K562 (cell line): ENCODE data around the gene FSTL4. TPM values are rescaled to one million over a fixed set of nuclear protein-coding genes. Genes with fewer than 3 reads are reported as not detected.

Experiments
- ATAC-seq: fragments of 200-7000 bp; cut with Tn5 transposase; 3 replicates; pipeline ENCODE4 v1.9.1; 2020; ENCODE audit warnings: moderate library complexity
- BruUV-seq: library from RNA; stranded (reverse); fragments of 400-500 nt; replicated peaks from 2 replicates; lab custom pipeline; 2021; lab: Mats Ljungman, UMichigan
- CTCF ChIA-PET: fragments of 300-600 bp; formaldehyde crosslinking; extraction: SDS; loops from one replicate; lab custom pipeline; 2021; ENCODE audit warnings: low intra/inter-chr PET ratio; lab: Yijun Ruan, JAX
- POLR2A ChIA-PET: fragments of 300-600, 350-650 bp; sonication (Branson Sonifier 250); formaldehyde crosslinking; extraction: SDS; loops from one replicate; lab custom pipeline; 2021; ENCODE audit warnings: antibody characterized with exemption, inconsistent platforms; lab: Yijun Ruan, JAX
- DNase-seq, 4 experiments: peaks; one replicate each; pipeline versions ENCODE4 v3.0.0 to v3.0.0-alpha.2; 2011 to 2018; ENCODE audit warnings: low spot score in 3 of 4, mixed read lengths in 3 of 4; ENCODE audit errors: extremely low read depth in 1 of 4
- FAIRE-seq: peaks from 2 replicates; lab custom pipeline; 2011; peaks lifted over from hg19 to GRCh38; lab: Jason Lieb, UNC
- H2AFZ ChIP-seq: 2 replicates; pipeline ENCODE4 v1.6.0; 2011; ENCODE audit warnings: low read depth, low read length, control low read depth, inconsistent platforms
- H3K27ac ChIP-seq: fragments of 200-600 bp; 3 replicates; pipeline ENCODE4 v1.8.0; 2011; ENCODE audit warnings: low read depth, mild to moderate bottlenecking, control low read depth, inconsistent platforms, low read length, moderate library complexity, mixed read lengths; ENCODE audit errors: extremely low read depth
- H3K27me3 ChIP-seq, 2 experiments: fragments of 300-600 bp in 1 of 2; 2 replicates in 1 of 2; 3 replicates in 1 of 2; pipeline versions ENCODE4 v1.6.0 to v1.8.0; 2011; ENCODE audit warnings: inconsistent platforms in 2 of 2, low read length in 2 of 2, mild to moderate bottlenecking in 1 of 2, mixed read lengths in 1 of 2, moderate library complexity in 1 of 2; ENCODE audit not compliant: control insufficient read depth in 2 of 2, insufficient read depth in 2 of 2
- H3K36me3 ChIP-seq: fragments of 300-600 bp; 3 replicates; pipeline ENCODE4 v1.8.0; 2011; ENCODE audit warnings: mild to moderate bottlenecking, low read length, inconsistent platforms; ENCODE audit not compliant: control insufficient read depth, insufficient read depth
- H3K4me1 ChIP-seq, 2 experiments: fragments of 200-600 bp in 1 of 2; replicated peaks in 1 of 2; 2 replicates in 1 of 2; 3 replicates in 1 of 2; pipeline versions ENCODE4 v1.5.1 to v1.8.0; 2011; ENCODE audit warnings: inconsistent platforms in 2 of 2, low read length in 2 of 2, mild to moderate bottlenecking in 1 of 2, mixed read lengths in 1 of 2, moderate library complexity in 1 of 2; ENCODE audit not compliant: control insufficient read depth in 2 of 2, insufficient read depth in 2 of 2
- H3K4me2 ChIP-seq: 2 replicates; pipeline ENCODE4 v1.6.1; 2011; ENCODE audit warnings: low read length, control low read depth, inconsistent platforms, mixed read lengths; ENCODE audit not compliant: insufficient read depth
- H3K4me3 ChIP-seq: fragments of 200-600 bp; sonication (generic), shearing (Covaris generic); 2 replicates; pipeline ENCODE4 v1.5.1; 2016; ENCODE audit warnings: control low read depth, inconsistent platforms
- H3K79me2 ChIP-seq: fragments of 200-600 bp; 3 replicates; pipeline ENCODE4 v1.8.0; 2011; ENCODE audit warnings: low read length, inconsistent platforms; ENCODE audit not compliant: control insufficient read depth, insufficient read depth
- H3K9ac ChIP-seq, 2 experiments: 2 replicates each; pipeline versions ENCODE4 v1.6.0 to v1.6.1; 2011; ENCODE audit warnings: low read depth in 2 of 2, low read length in 2 of 2, control low read depth in 1 of 2, inconsistent platforms in 1 of 2, mild to moderate bottlenecking in 1 of 2, mixed read lengths in 1 of 2; ENCODE audit not compliant: insufficient read depth in 1 of 2
- H3K9me1 ChIP-seq: one replicate; pipeline ENCODE4 v1.6.0; 2011; ENCODE audit warnings: inconsistent platforms, mild to moderate bottlenecking, low read length, moderate library complexity; ENCODE audit not compliant: control insufficient read depth, insufficient read depth
- H3K9me3 ChIP-seq: replicated peaks from 2 replicates; pipeline ENCODE4 v1.5.1; 2011; ENCODE audit warnings: low read depth, low read length, inconsistent platforms; ENCODE audit not compliant: control insufficient read depth, insufficient read depth
- H4K20me1 ChIP-seq: replicated peaks from 2 replicates; pipeline ENCODE4 v1.6.1; 2011; ENCODE audit warnings: low read length, inconsistent platforms, mixed read lengths; ENCODE audit not compliant: control insufficient read depth, insufficient read depth
- ATF7 ChIP-seq: fragments of 450-650 bp; IDR thresholded peaks from 2 replicates; pipeline ENCODE4 v1.7.1; 2014; ENCODE audit warnings: mild to moderate bottlenecking, moderate library complexity
- BRF1 ChIP-seq: IDR thresholded peaks from 3 replicates; pipeline ENCODE4 v1.6.1; 2011; ENCODE audit warnings: borderline replicate concordance, mild to moderate bottlenecking; ENCODE audit not compliant: insufficient read length; ENCODE audit errors: extremely low read depth
- CCAR2 ChIP-seq: fragments of 200-400 bp; formaldehyde crosslinking; IDR thresholded peaks from 2 replicates; pipeline ENCODE4 v1.6.1; 2017; ENCODE audit warnings: mild to moderate bottlenecking, low read depth, low read length
- FOSL1 ChIP-seq: fragments of 200-800 bp; sonication (Bioruptor generic); conservative IDR thresholded peaks from 2 replicates; pipeline ENCODE4 v1.6.1; 2016; ENCODE audit warnings: missing genetic modification characterization, missing compliant biosample characterization
- FOXO4 ChIP-seq: fragments of 450-650 bp; formaldehyde crosslinking; IDR thresholded peaks from 2 replicates; pipeline ENCODE4 v1.4.0; 2020; ENCODE audit warnings: mild to moderate bottlenecking, moderate library complexity
- HDAC2 ChIP-seq: fragments of 450-650 bp; IDR thresholded peaks from 2 replicates; pipeline ENCODE4 v1.6.1; 2016; ENCODE audit warnings: mild to moderate bottlenecking
- JUND ChIP-seq, 2 experiments: IDR thresholded peaks; 2 replicates in 1 of 2; 3 replicates in 1 of 2; pipeline ENCODE4 v1.6.1; 2011; ENCODE audit warnings: borderline replicate concordance in 2 of 2, low read depth in 2 of 2, low read length in 2 of 2, improper control_type of control experiment in 1 of 2, missing biosample characterization in 1 of 2, missing genetic modification characterization in 1 of 2, missing genetic modification reagents in 1 of 2
- MAFG ChIP-seq: fragments of 450-650 bp; conservative IDR thresholded peaks from 2 replicates; pipeline ENCODE4 v1.6.1; 2016; ENCODE audit warnings: missing genetic modification characterization, missing compliant biosample characterization
- PHB2 ChIP-seq: fragments of 450-650 bp; IDR thresholded peaks from 2 replicates; pipeline ENCODE4 v1.6.1; 2017; ENCODE audit warnings: low read depth
- POLR2H ChIP-seq: IDR thresholded peaks from 2 replicates; pipeline ENCODE4 v1.6.1; 2016; ENCODE audit warnings: missing genetic modification characterization, low read depth, mild to moderate bottlenecking, control low read depth, missing compliant biosample characterization, moderate library complexity
- PRPF4 ChIP-seq: fragments of 200-400 bp; formaldehyde crosslinking; IDR thresholded peaks from one replicate; pipeline ENCODE4 v1.6.1; 2017; ENCODE audit warnings: low read length, low read depth, mild to moderate bottlenecking; ENCODE audit not compliant: insufficient read depth, poor library complexity, severe bottlenecking
- PTRF ChIP-seq: fragments of 450-650 bp; IDR thresholded peaks from 2 replicates; pipeline ENCODE4 v1.6.1; 2016; ENCODE audit warnings: mild to moderate bottlenecking, missing genetic modification characterization, missing compliant biosample characterization
- RUNX1 ChIP-seq: sonication (generic); IDR thresholded peaks from 2 replicates; pipeline ENCODE4 v1.6.1; 2016; ENCODE audit warnings: antibody characterized with exemption, low read depth
- SREBF1 ChIP-seq: fragments of 150-350 bp; IDR thresholded peaks from 2 replicates; pipeline ENCODE4 v1.6.1; 2014; ENCODE audit warnings: antibody characterized with exemption, low read depth, low read length, borderline replicate concordance
- TSC22D4 ChIP-seq: fragments of 450-650 bp; IDR thresholded peaks from 2 replicates; pipeline ENCODE4 v1.6.1; 2016; ENCODE audit warnings: missing genetic modification characterization, missing biosample characterization, control low read depth
- ZBTB12 ChIP-seq: fragments of 250-450 bp; sonication (Bioruptor Pico); IDR thresholded peaks from 2 replicates; pipeline ENCODE4 v1.4.0; 2020
- ZNF76 ChIP-seq: fragments of 250-450 bp; sonication (Bioruptor Pico); IDR thresholded peaks from 2 replicates; pipeline ENCODE4 v1.4.0; 2020; ENCODE audit warnings: mild to moderate bottlenecking, moderate library complexity, borderline replicate concordance
- ZNF780A ChIP-seq: fragments of 250-450 bp; sonication (Bioruptor Pico); IDR thresholded peaks from 2 replicates; pipeline ENCODE4 v1.5.0; 2021; ENCODE audit warnings: mild to moderate bottlenecking
- WGBS: fragments of 100-300 bp; shearing (Covaris generic); methylation state at CpG from one replicate; pipeline ENCODE4 v1.1.6; 2016; ENCODE audit warnings: low coverage, mixed read lengths; ENCODE audit not compliant: insufficient coverage; ENCODE audit errors: missing lambda C conversion rate; 5-methylcytosine and 5-hydroxymethylcytosine counted together
- in situ Hi-C: fragments of 300-500 bp; cut with MboI; formaldehyde crosslinking; loops from 4 replicates; pipeline ENCODE4 v1.15.0; 2018; ENCODE audit warnings: inconsistent platforms, mixed read lengths
- intact Hi-C: fragments of 100-400 bp; cut with micrococcal nuclease; formaldehyde crosslinking; loops from 2 replicates; pipeline ENCODE4 v1.14.2; 2022
- polyA plus RNA-seq, 8 experiments: library from polyadenylated mRNA; depleted of rRNA in 4 of 8; stranded (reverse) in 5 of 8; unstranded in 3 of 8; fragments of >200 nt; fragmentation: Nextera tagmentation in 2 of 8; fragmentation: Illumina TruSeq in 1 of 8; extraction: Ambion mirVana in 2 of 8; extraction: Trizol in 1 of 8; gene quantifications; 2 replicates each; pipeline versions ENCODE4 v1.2.1 to v1.2.3, GENCODE V29; 2011 to 2014; ENCODE audit warnings: inconsistent platforms in 1 of 8, missing spikeins in 1 of 8
- total RNA-seq, 7 experiments: library from RNA; depleted of rRNA in 6 of 7; stranded (reverse); fragments of >200 nt in 6 of 7; fragmentation: Illumina TruSeq in 2 of 7; extraction: Trizol in 2 of 7; gene quantifications; 2 replicates each; pipeline versions ENCODE4 v1.2.1 to v1.2.3, GENCODE V29; 2011 to 2021; ENCODE audit warnings: low replicate concordance in 1 of 7
- TF ChIP-seq, protein P1 (sequence below): fragments of 250-450 bp; sonication (Bioruptor Pico); IDR thresholded peaks from 2 replicates; pipeline ENCODE4 v1.8.0; 2021; ENCODE audit warnings: moderate library complexity, mild to moderate bottlenecking, inconsistent platforms
- TF ChIP-seq, protein P2 (sequence below), 2 experiments: fragments of 450-650 bp in 1 of 2; sonication (generic) in 1 of 2; formaldehyde crosslinking in 1 of 2; IDR thresholded peaks in 1 of 2; conservative IDR thresholded peaks in 1 of 2; 2 replicates each; pipeline versions ENCODE4 v1.6.1 to v1.8.1; 2016 to 2023; ENCODE audit warnings: mild to moderate bottlenecking in 2 of 2, moderate library complexity in 2 of 2, inconsistent platforms in 1 of 2, missing genetic modification reagents in 1 of 2

The FSTL4 gene
- total and polyA plus RNA-seq, 9 of the 15 experiments (the other 6 are each of a cell fraction or from before 2014, with no cell fraction given), result 0.08 to 0.18 (median 0.10) TPM; not detected in 5

- Histone ChIP-seq H3K9ac (no peak overlapping the region), H3K9me1 (no peaks in the 10 kb centered on the region), H3K4me2 (no peak overlapping the region), H3K4me3 (no peak overlapping the region), H3K9me3 (no peaks in the 10 kb centered on the region), H3K4me1 (no peaks in the 10 kb centered on the region), H3K79me2 (no peaks in the 10 kb centered on the region), H2AFZ (no peak overlapping the region), H4K20me1 (no peaks in the 10 kb centered on the region), H3K27ac (no peak overlapping the region), H3K36me3 (no peaks in the 10 kb centered on the region), H3K27me3 (peaks cover 0 to 16% of the 10 kb centered on the region in 2 experiments; a peak in 3 of 5 replicates)
- POLR2A ChIA-PET, result interaction anchor here (1.3 kb wide), 1 partner anchor 12 kb away, joined by 6 read pairs; no protein-coding TSS in a partner anchor
- CTCF ChIA-PET, result no interaction called here
- WGBS, result 4% methylated on average over 2 of the region's 2 CpGs
- no peak for FAIRE-seq
- ATAC-seq, result no peak
- no peak for DNase-seq
- BruUV-seq, result no TSS peak
- in situ Hi-C loops, result no loop called here
- intact Hi-C loops, result no loop called here
- no peak for TF ChIP-seq ZNF780A
- TF ChIP-seq HDAC2, result no peak
- TF ChIP-seq SREBF1, result no peak
- TF ChIP-seq FOXO4, result no peak
- TF ChIP-seq, protein P1, sequence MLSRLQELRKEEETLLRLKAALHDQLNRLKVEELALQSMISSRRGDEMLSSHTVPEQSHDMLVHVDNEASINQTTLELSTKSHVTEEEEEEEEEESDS (CRISPR knock-in tag), result no peak
- TF ChIP-seq ZBTB12 (CRISPR knock-in tag), result no peak
- no peak for TF ChIP-seq POLR2H (tag)
- no peak for TF ChIP-seq TSC22D4
- TF ChIP-seq, protein P2, sequence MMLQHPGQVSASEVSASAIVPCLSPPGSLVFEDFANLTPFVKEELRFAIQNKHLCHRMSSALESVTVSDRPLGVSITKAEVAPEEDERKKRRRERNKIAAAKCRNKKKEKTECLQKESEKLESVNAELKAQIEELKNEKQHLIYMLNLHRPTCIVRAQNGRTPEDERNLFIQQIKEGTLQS (IDR thresholded peaks at IDR 0.05), result peak; percentile 70
- TF ChIP-seq, protein P2 (CRISPR knock-in tag; conservative IDR thresholded peaks at IDR 0.05), result no peak
- TF ChIP-seq RUNX1, result no peak
- TF ChIP-seq BRF1, result no peak
- TF ChIP-seq MAFG, result no peak
- TF ChIP-seq CCAR2, result no peak
- peak; percentile 19; the same call in 1 of the 2 replicates for TF ChIP-seq ATF7
- TF ChIP-seq FOSL1 (tag), result no peak
- TF ChIP-seq JUND (IDR thresholded peaks at IDR 0.05; ENCODE audit: borderline replicate concordance, low read depth, low read length), result no peak
- peak; percentile 17; the same call in 1 of the 3 replicates for TF ChIP-seq JUND (tag; IDR thresholded peaks at IDR 0.05; ENCODE audit: borderline replicate concordance, low read depth, low read length)
- TF ChIP-seq PTRF (tag), result no peak
- no peak for TF ChIP-seq PHB2
- TF ChIP-seq PRPF4, result no peak
- TF ChIP-seq ZNF76 (CRISPR knock-in tag), result no peak
Observed at GRCh38 chr5:133661389-133661788, 49.0 kb upstream of the FSTL4 start.
